GM12878 (cell line): ENCODE data around the gene DAAM2. TPM values are rescaled to one million over a fixed set of nuclear protein-coding genes. Genes with fewer than 3 reads are reported as not detected.

Source experiments
- ATAC-seq: fragments of 200-7000 bp; cut with Tn5 transposase; 3 replicates; pipeline ENCODE4 v1.9.1; 2020; ENCODE audit warnings: mild to moderate bottlenecking, moderate library complexity
- BruUV-seq: library from RNA; stranded (reverse); fragments of 400-500 nt; replicated peaks from 2 replicates; lab custom pipeline; 2021; lab: Mats Ljungman, UMichigan
- CTCF ChIA-PET: fragments of 300-600 bp; sonication (Branson Sonifier 250); formaldehyde crosslinking; extraction: SDS; loops from one replicate; lab custom pipeline; 2021; ENCODE audit warnings: inconsistent platforms; lab: Yijun Ruan, JAX
- POLR2A ChIA-PET: fragments of 350-600 bp; formaldehyde crosslinking; extraction: SDS; loops from one replicate; lab custom pipeline; 2021; ENCODE audit warnings: inconsistent platforms; lab: Charles Lee
- RAD21 ChIA-PET: fragments of 300-600 bp; sonication (Branson Sonifier 250); formaldehyde crosslinking; loops from one replicate; lab custom pipeline; 2023; ENCODE audit warnings: antibody characterized with exemption; ENCODE audit not compliant: unreplicated experiment; lab: Charles Lee
- SMC1A ChIA-PET: fragments of 300-600 bp; sonication (Branson Sonifier 250); formaldehyde crosslinking; loops from one replicate; lab custom pipeline; 2023; ENCODE audit not compliant: unreplicated experiment, uncharacterized antibody; lab: Charles Lee
- DNase-seq: peaks from one replicate; pipeline ENCODE4 v3.0.0-alpha.2; 2011; ENCODE audit warnings: low read depth, low spot score
- FAIRE-seq: peaks from 3 replicates; lab custom pipeline; 2011; peaks lifted over from hg19 to GRCh38; lab: Jason Lieb, UNC
- H2AFZ ChIP-seq: 2 replicates; pipeline ENCODE4 v1.6.0; 2011; ENCODE audit warnings: low read depth, low read length, control low read depth; ENCODE audit not compliant: control insufficient read depth
- H3K27ac ChIP-seq: 2 replicates; pipeline ENCODE4 v1.5.1; 2011; ENCODE audit warnings: control low read depth; ENCODE audit not compliant: control insufficient read depth, insufficient read depth
- H3K27me3 ChIP-seq, 2 experiments: replicated peaks in 1 of 2; 2 replicates each; pipeline versions ENCODE4 v1.6.0 to v1.6.1; 2011; ENCODE audit warnings: low read length in 1 of 2; ENCODE audit not compliant: control insufficient read depth in 2 of 2, insufficient read depth in 2 of 2
- H3K36me3 ChIP-seq, 2 experiments: 2 replicates each; pipeline ENCODE4 v1.5.1; 2011; ENCODE audit warnings: low read length in 1 of 2; ENCODE audit not compliant: control insufficient read depth in 2 of 2, insufficient read depth in 2 of 2
- H3K4me1 ChIP-seq: 2 replicates; pipeline ENCODE4 v1.6.1; 2011; ENCODE audit warnings: mild to moderate bottlenecking, low read length, moderate library complexity, mixed read lengths; ENCODE audit not compliant: control insufficient read depth, insufficient read depth
- H3K4me2 ChIP-seq: 2 replicates; pipeline ENCODE4 v1.6.0; 2011; ENCODE audit warnings: control low read depth; ENCODE audit not compliant: control insufficient read depth, insufficient read depth
- H3K4me3 ChIP-seq: fragments of 200-600 bp; sonication (generic); 2 replicates; pipeline ENCODE4 v1.5.1; 2016
- H3K79me2 ChIP-seq: 2 replicates; pipeline ENCODE4 v1.6.0; 2011; ENCODE audit warnings: low read length; ENCODE audit not compliant: control insufficient read depth, insufficient read depth
- H3K9ac ChIP-seq: 2 replicates; pipeline ENCODE4 v1.8.0; 2011; ENCODE audit warnings: low read length, control low read depth, mixed read lengths; ENCODE audit not compliant: control insufficient read depth, insufficient read depth
- H3K9me3 ChIP-seq: replicated peaks from 3 replicates; pipeline ENCODE4 v1.5.1; 2011; ENCODE audit warnings: mild to moderate bottlenecking, low read length; ENCODE audit not compliant: control insufficient read depth, insufficient read depth
- H4K20me1 ChIP-seq: 2 replicates; pipeline ENCODE4 v1.6.0; 2011; ENCODE audit not compliant: control insufficient read depth, insufficient read depth
- BHLHE40 ChIP-seq, 2 experiments: fragments of 450-650 bp in 1 of 2; IDR thresholded peaks; 2 replicates each; pipeline ENCODE4 v1.6.1; 2011 to 2017; ENCODE audit warnings: low read depth in 2 of 2, borderline replicate concordance in 1 of 2, improper control_type of control experiment in 1 of 2, low read length in 1 of 2, mild to moderate bottlenecking in 1 of 2
- BMI1 ChIP-seq: fragments of 450-650 bp; IDR thresholded peaks from 2 replicates; pipeline ENCODE4 v1.6.1; 2016; ENCODE audit warnings: mild to moderate bottlenecking, moderate library complexity, borderline replicate concordance
- CBX3 ChIP-seq: fragments of 200-600 bp; sonication (generic); IDR thresholded peaks from 2 replicates; pipeline ENCODE4 v1.6.1; 2016; ENCODE audit warnings: low read depth, borderline replicate concordance
- CEBPB ChIP-seq, 2 experiments: fragments of 150-350 bp in 1 of 2; IDR thresholded peaks; 2 replicates each; pipeline ENCODE4 v1.6.1; 2012 to 2014; ENCODE audit warnings: low read depth in 2 of 2, low read length in 2 of 2, borderline replicate concordance in 1 of 2, inconsistent platforms in 1 of 2
- CEBPZ ChIP-seq: fragments of 150-350 bp; IDR thresholded peaks from 2 replicates; pipeline ENCODE4 v1.6.1; 2016; ENCODE audit warnings: low read depth, low read length
- EGR1 ChIP-seq, 2 experiments: IDR thresholded peaks; 1 replicate in 1 of 2; 2 replicates in 1 of 2; pipeline ENCODE4 v1.6.1; 2011 to 2012; ENCODE audit warnings: low read depth in 2 of 2, low read length in 2 of 2, borderline replicate concordance in 1 of 2, mild to moderate bottlenecking in 1 of 2, moderate library complexity in 1 of 2
- FOXM1 ChIP-seq: IDR thresholded peaks from 2 replicates; pipeline ENCODE4 v1.6.1; 2012; ENCODE audit warnings: low read depth, mild to moderate bottlenecking, inconsistent platforms, low read length, moderate library complexity
- HSF1 ChIP-seq: fragments of 150-350 bp; IDR thresholded peaks from 2 replicates; pipeline ENCODE4 v1.6.1; 2014; ENCODE audit warnings: mild to moderate bottlenecking, low read depth, low read length
- IKZF2 ChIP-seq, 2 experiments: fragments of 450-650 bp; IDR thresholded peaks; 2 replicates each; pipeline ENCODE4 v1.6.1; 2017; ENCODE audit warnings: mild to moderate bottlenecking in 2 of 2, moderate library complexity in 2 of 2
- KLF5 ChIP-seq: fragments of 450-650 bp; IDR thresholded peaks from 2 replicates; pipeline ENCODE4 v1.6.1; 2014; ENCODE audit warnings: mild to moderate bottlenecking; ENCODE audit not compliant: partially characterized antibody
- NFYA ChIP-seq: IDR thresholded peaks from 2 replicates; pipeline ENCODE4 v1.6.1; 2011; ENCODE audit warnings: low read depth, mild to moderate bottlenecking, low read length, improper control_type of control experiment, borderline replicate concordance
- POLR2AphosphoS2 ChIP-seq: IDR thresholded peaks from 2 replicates; pipeline ENCODE4 v1.6.1; 2011; ENCODE audit warnings: low read depth, mild to moderate bottlenecking, low read length, improper control_type of control experiment, moderate library complexity
- ZNF592 ChIP-seq: fragments of 450-650 bp; IDR thresholded peaks from 2 replicates; pipeline ENCODE4 v1.6.1; 2017; ENCODE audit warnings: mild to moderate bottlenecking, moderate library complexity
- ZNF622 ChIP-seq: fragments of 450-650 bp; IDR thresholded peaks from 2 replicates; pipeline ENCODE4 v1.6.1; 2017; ENCODE audit warnings: mild to moderate bottlenecking, inconsistent platforms
- WGBS: methylation state at CpG from one replicate; pipeline ENCODE4 v1.1.6; 2016; ENCODE audit warnings: low lambda C conversion rate; ENCODE audit not compliant: insufficient replicate concordance, insufficient coverage; ENCODE audit errors: missing lambda C conversion rate; 5-methylcytosine and 5-hydroxymethylcytosine counted together
- in situ Hi-C: fragments of 300-500 bp; cut with MboI; formaldehyde crosslinking; loops from 9 replicates; pipeline ENCODE4 v1.14.3; 2018; ENCODE audit warnings: mixed read lengths
- intact Hi-C: fragments of 100-400 bp; cut with micrococcal nuclease; formaldehyde crosslinking; loops from one replicate; pipeline ENCODE4 v1.14.2; 2022; ENCODE audit not compliant: unreplicated experiment
- polyA plus RNA-seq, 11 experiments: library from polyadenylated mRNA; depleted of rRNA in 4 of 11; unstranded in 6 of 11; stranded (reverse) in 5 of 11; fragments of >200 nt; fragmentation: Nextera tagmentation in 4 of 11; fragmentation: Illumina TruSeq in 1 of 11; extraction: Ambion mirVana in 4 of 11; extraction: Trizol in 1 of 11; gene quantifications; 1 replicate in 1 of 11; 2 replicates in 10 of 11; pipeline versions ENCODE4 v1.2.1 to v1.2.3, GENCODE V29; 2011 to 2016; ENCODE audit warnings: inconsistent platforms in 2 of 11, missing spikeins in 2 of 11, low read depth in 1 of 11
- total RNA-seq, 4 experiments: library from RNA; depleted of rRNA in 3 of 4; stranded (reverse); fragments of >200 nt in 3 of 4; fragmentation: Illumina TruSeq in 1 of 4; extraction: Trizol in 1 of 4; gene quantifications; 2 replicates each; pipeline versions ENCODE4 v1.2.1 to v1.2.3, GENCODE V29; 2013 to 2021

DAAM2 gene
- total and polyA plus RNA-seq, 10 of the 15 experiments (the other 5 are each of a cell fraction or from before 2014, with no cell fraction given), result 0.05 to 0.22 TPM; not detected in 8

- in situ Hi-C loops (no loop called here), intact Hi-C loops (no loop called here)
- SMC1A ChIA-PET, result no interaction called here
- H3K79me2 ChIP-seq, result no peaks in the 10 kb centered on the region
- H3K27ac ChIP-seq, result no peak overlapping the region
- no peak overlapping the region for H3K4me2 ChIP-seq
- no peak for ATAC-seq
- FAIRE-seq, result no peak
- DNase-seq, result no peak
- no peak overlapping the region for H3K4me3 ChIP-seq
- 50% methylated on average over 5 of the region's 5 CpGs for WGBS
- no peaks in the 10 kb centered on the region for H3K9me3 ChIP-seq
- H3K27me3 ChIP-seq, result no peaks in the 10 kb centered on the region
- no peak for TF ChIP-seq NFYA
- TF ChIP-seq FOXM1, result no peak
- no peak for TF ChIP-seq IKZF2 (IDR thresholded peaks at IDR 0.05)
- no peak for TF ChIP-seq HSF1
- TF ChIP-seq CBX3, result no peak
- TF ChIP-seq BHLHE40 (IDR thresholded peaks at IDR 0.05; ENCODE audit: borderline replicate concordance in 1 of 2, low read depth in 2 of 2, low read length in 1 of 2), result no peak
- TF ChIP-seq EGR1 (IDR thresholded peaks at IDR 0.05; ENCODE audit: borderline replicate concordance in 1 of 2, low read depth in 2 of 2, low read length in 2 of 2), result no peak
- no peak for TF ChIP-seq CEBPZ
- no peak for TF ChIP-seq BMI1
- TF ChIP-seq KLF5, result no peak
- TF ChIP-seq CEBPB (IDR thresholded peaks at IDR 0.05; ENCODE audit: borderline replicate concordance in 1 of 2, low read depth in 2 of 2, low read length in 2 of 2), result no peak
- no peak for TF ChIP-seq POLR2AphosphoS2
- no peak for TF ChIP-seq ZNF592
- TF ChIP-seq ZNF622, result no peak
- BruUV-seq, result no TSS peak
- H3K9ac ChIP-seq, result no peak overlapping the region
- RAD21 ChIA-PET, result no interaction called here
- no peaks in the 10 kb centered on the region for H4K20me1 ChIP-seq
- no peaks in the 10 kb centered on the region for H3K36me3 ChIP-seq
- CTCF ChIA-PET, result no interaction called here
- H2AFZ ChIP-seq, result no peak overlapping the region
- no peaks in the 10 kb centered on the region for H3K4me1 ChIP-seq
- POLR2A ChIA-PET, result no interaction called here
Measured at GRCh38 chr6:39923394-39923793, 131.2 kb downstream of the DAAM2 start.
